ENCODE results near the gene C1QL1. TPM values are rescaled to one million over a fixed set of nuclear protein-coding genes. Genes with fewer than 3 reads are reported as not detected.

Gene C1QL1
- total RNA-seq, 6 experiments from 2014 or later = 0.19 to 0.36 (median 0.25) TPM; not detected in 1

DNA sequence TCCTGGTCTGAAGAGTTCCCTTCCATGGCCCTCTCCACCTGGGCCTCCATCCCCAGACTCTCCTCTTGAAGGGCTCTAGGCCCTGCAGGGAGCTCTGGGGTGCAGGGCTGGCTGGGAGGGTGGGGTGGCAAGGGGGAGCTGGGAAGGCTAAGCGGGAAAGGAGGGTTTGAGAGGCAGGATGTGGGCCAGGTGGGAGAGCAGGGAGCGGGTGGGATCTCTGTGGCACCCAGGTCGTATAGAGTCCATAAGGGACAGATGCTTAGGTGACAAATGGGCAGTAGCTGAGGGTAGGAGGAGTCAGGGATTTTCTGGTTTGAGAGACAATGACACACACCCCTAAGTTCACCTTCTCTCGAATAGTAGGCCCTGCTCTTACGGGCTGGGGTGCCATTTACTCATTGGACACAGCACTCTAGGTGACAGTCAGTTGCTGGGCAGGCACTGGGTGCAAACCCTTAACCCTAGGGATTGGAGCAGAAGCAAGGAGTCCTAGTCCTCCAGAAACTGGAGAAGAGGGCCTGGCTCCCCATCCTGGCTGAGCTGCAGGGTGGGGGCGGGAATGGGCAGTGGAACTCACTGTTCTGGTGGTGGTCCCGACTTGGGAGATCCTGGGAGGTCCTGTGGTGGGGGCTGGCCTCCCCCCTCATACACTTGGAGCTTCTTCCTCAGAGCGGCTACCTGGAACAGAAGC is 35.9 kb downstream of the C1QL1 start:
- Mint-ChIP-seq H3K4me1 (ENCODE audit: low read depth) (peaks cover 5% of the 10 kb centered on the region; the same call in 1 of the 2 replicates), H3K9me3 (no peaks in the 10 kb centered on the region), H3K27ac (no peak overlapping the region), H3K27me3 (ENCODE audit: insufficient read depth) (peaks cover 2% of the 10 kb centered on the region; the same call in 1 of the 2 replicates), H3K4me3 (no peak overlapping the region), H3K36me3 (ENCODE audit: low read depth) (peaks cover 12% of the 10 kb centered on the region; the same call in 1 of the 2 replicates)
- TF ChIP-seq, protein P1, sequence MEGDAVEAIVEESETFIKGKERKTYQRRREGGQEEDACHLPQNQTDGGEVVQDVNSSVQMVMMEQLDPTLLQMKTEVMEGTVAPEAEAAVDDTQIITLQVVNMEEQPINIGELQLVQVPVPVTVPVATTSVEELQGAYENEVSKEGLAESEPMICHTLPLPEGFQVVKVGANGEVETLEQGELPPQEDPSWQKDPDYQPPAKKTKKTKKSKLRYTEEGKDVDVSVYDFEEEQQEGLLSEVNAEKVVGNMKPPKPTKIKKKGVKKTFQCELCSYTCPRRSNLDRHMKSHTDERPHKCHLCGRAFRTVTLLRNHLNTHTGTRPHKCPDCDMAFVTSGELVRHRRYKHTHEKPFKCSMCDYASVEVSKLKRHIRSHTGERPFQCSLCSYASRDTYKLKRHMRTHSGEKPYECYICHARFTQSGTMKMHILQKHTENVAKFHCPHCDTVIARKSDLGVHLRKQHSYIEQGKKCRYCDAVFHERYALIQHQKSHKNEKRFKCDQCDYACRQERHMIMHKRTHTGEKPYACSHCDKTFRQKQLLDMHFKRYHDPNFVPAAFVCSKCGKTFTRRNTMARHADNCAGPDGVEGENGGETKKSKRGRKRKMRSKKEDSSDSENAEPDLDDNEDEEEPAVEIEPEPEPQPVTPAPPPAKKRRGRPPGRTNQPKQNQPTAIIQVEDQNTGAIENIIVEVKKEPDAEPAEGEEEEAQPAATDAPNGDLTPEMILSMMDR (IDR thresholded peaks at IDR 0.05) = no peak
- no peak for DNase-seq

DNA sequence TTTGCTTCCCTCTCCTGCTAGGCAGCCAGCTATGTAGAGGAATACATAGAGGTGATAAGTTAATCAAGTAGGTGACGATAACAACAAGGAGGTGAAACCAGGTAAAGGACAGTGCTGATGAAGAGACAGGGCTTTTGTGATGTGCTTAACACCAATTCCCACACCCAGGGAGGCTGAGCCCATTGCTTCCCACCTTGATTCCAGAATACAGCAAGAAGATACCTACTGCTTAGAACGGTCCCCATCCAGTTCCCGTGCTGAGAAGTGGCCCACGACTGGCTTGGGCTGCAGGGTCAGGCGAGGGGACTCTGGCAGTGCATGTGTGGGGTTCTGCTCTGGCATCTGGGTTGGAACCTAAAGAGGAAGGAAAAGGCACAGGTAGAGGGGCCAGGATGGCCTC is 36.7 kb downstream of the C1QL1 start:
- Mint-ChIP-seq H3K9me3 (no peaks in the 10 kb centered on the region), H3K27ac (no peak overlapping the region), H3K27me3 (ENCODE audit: insufficient read depth) (peaks cover 2% of the 10 kb centered on the region; the same call in 1 of the 2 replicates), H3K36me3 (ENCODE audit: low read depth) (peaks cover 14% of the 10 kb centered on the region; the same call in 1 of the 2 replicates), H3K4me1 (ENCODE audit: low read depth) (no peaks in the 10 kb centered on the region), H3K4me3 (no peak overlapping the region)
- TF ChIP-seq, protein P1 (IDR thresholded peaks at IDR 0.05) = no peak
- DNase-seq = no peak

DNA sequence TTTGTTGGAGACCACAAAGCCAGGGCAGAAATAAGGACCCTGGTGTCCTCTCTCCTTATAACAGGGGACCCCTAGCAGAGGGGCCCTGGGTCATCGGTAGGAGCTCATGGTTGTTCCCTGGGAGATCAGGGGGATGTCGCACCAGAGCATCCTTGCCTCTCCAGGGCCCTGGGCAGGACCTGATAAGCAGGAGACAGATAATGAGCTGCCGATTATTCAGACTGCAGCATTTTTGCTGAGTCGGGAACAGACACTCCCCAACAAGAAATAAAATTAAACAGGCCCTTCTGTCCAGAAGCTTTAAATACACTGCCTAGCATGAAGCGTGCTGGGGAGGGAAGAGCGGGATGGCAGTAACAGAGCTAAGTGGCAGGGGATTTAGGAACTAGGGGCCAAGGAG is 37.4 kb downstream of the C1QL1 start:
- H3K9me3 Mint-ChIP-seq = no peaks in the 10 kb centered on the region

DNA sequence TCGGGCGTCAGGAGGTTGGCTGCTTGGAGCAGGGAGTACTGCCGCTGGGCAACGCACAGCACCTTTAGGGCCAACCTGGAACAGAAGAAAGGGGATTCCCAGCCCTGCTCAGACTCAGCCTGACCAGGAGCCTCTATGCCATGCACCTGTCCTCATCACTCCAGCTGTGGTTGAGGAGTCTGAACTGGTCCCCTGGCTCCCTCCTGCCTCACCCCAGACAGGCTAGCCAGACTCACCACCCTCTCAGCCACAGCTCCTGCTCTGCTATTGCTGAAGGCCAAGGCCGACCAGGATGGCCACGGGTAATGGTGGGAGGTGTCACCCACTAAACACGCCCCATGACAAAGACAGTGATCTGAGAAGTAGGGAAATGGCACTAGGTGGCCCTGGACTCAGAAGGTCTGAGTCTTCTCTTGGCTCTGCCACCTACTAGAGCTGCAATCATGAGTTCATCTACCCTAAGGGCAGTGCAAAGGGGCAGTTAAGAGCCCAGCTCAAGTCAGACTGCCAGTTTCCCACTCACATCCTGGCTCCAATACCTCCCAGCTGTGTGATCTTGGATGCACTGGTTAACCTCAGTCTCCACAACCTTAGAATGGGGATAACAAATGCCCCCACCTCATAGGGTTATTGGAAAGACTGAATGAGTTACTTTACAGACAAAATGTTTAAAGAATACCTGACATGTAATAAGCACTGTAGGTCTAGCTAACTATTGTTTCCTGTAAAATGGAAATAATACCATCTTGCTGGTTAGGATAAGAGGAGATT is 39.0 kb downstream of the C1QL1 start:
- TF ChIP-seq, protein P1 (IDR thresholded peaks at IDR 0.05) = no peak
- Mint-ChIP-seq H3K9me3 (no peaks in the 10 kb centered on the region), H3K27ac (no peak overlapping the region), H3K36me3 (ENCODE audit: low read depth) (peaks cover 18% of the 10 kb centered on the region; the same call in 1 of the 2 replicates), H3K27me3 (ENCODE audit: insufficient read depth) (peaks cover 2% of the 10 kb centered on the region), H3K4me1 (ENCODE audit: low read depth) (no peaks in the 10 kb centered on the region), H3K4me3 (no peak overlapping the region)
- no peak for DNase-seq

More for the DNA sequence above, 37.4 kb downstream of the C1QL1 start:
- TF ChIP-seq, protein P1 (IDR thresholded peaks at IDR 0.05) = no peak
- H3K27me3 Mint-ChIP-seq (ENCODE audit: insufficient read depth) = peaks cover 2% of the 10 kb centered on the region
- no peak overlapping the region; the same call in 1 of the 2 replicates for H3K27ac Mint-ChIP-seq
- DNase-seq = no peak
- H3K36me3 Mint-ChIP-seq (ENCODE audit: low read depth) = peaks cover 16% of the 10 kb centered on the region; the same call in 1 of the 2 replicates
- no peaks in the 10 kb centered on the region for H3K4me1 Mint-ChIP-seq (ENCODE audit: low read depth)
- H3K4me3 Mint-ChIP-seq = no peak overlapping the region

GRCh38 chr17:44928136-44928535 is 40.0 kb downstream of the C1QL1 start:
- Mint-ChIP-seq H3K27me3 (ENCODE audit: insufficient read depth) (peaks cover 2% of the 10 kb centered on the region), H3K9me3 (no peaks in the 10 kb centered on the region), H3K36me3 (ENCODE audit: low read depth) (peaks cover 18% of the 10 kb centered on the region; the same call in 1 of the 2 replicates), H3K4me3 (no peak overlapping the region), H3K27ac (no peak overlapping the region), H3K4me1 (ENCODE audit: low read depth) (no peaks in the 10 kb centered on the region)
- DNase-seq = no peak
- TF ChIP-seq, protein P1 (IDR thresholded peaks at IDR 0.05) = no peak
